ENCODE results near the gene DLG5.

DNA sequence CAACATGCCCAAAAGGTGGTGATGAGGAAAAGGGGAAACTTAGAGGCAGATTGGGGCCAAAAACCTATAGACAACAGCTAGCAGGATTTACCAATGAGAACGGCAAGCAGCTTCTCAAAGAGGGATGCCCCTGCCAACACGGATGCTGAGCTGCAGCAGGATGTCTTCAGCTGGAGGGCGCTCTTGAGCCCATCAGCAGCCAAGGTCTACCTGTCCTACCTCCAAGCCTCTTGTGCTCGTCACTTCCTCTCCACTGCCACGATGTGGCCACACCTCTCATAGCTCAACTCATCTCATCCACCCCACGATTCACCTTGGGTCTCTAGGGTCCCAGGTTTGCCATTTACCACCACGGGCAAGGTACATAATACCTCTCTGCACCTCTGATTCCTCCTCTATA is 36.5 kb downstream of the DLG5 start:
- TF ChIP-seq, protein P1, sequence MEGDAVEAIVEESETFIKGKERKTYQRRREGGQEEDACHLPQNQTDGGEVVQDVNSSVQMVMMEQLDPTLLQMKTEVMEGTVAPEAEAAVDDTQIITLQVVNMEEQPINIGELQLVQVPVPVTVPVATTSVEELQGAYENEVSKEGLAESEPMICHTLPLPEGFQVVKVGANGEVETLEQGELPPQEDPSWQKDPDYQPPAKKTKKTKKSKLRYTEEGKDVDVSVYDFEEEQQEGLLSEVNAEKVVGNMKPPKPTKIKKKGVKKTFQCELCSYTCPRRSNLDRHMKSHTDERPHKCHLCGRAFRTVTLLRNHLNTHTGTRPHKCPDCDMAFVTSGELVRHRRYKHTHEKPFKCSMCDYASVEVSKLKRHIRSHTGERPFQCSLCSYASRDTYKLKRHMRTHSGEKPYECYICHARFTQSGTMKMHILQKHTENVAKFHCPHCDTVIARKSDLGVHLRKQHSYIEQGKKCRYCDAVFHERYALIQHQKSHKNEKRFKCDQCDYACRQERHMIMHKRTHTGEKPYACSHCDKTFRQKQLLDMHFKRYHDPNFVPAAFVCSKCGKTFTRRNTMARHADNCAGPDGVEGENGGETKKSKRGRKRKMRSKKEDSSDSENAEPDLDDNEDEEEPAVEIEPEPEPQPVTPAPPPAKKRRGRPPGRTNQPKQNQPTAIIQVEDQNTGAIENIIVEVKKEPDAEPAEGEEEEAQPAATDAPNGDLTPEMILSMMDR (IDR thresholded peaks at IDR 0.05; ENCODE audit: borderline replicate concordance, extremely low read depth, low read length, poor library complexity, severe bottlenecking): peak; percentile 26
- TF ChIP-seq EZH2 (IDR thresholded peaks at IDR 0.05; ENCODE audit: borderline replicate concordance, low read depth, low read length, severe bottlenecking): no peak
